Muscle layer of colon (tissue), 2 donors: ENCODE measurements around the gene BGLAP.

Experiments
- H3K27ac ChIP-seq: one replicate; pipeline ENCODE4 v1.7.0; 2013; ENCODE audit warnings: low read depth, mild to moderate bottlenecking, low read length, moderate library complexity
- H3K27me3 ChIP-seq, 2 donors: one replicate each; pipeline ENCODE4 v1.7.0; 2013; ENCODE audit warnings: low read length in 2 of 2, mild to moderate bottlenecking in 2 of 2; ENCODE audit not compliant: insufficient read depth in 2 of 2, control insufficient read depth in 1 of 2
- H3K36me3 ChIP-seq: one replicate; pipeline ENCODE4 v1.7.0; 2013; ENCODE audit warnings: mild to moderate bottlenecking, low read length; ENCODE audit not compliant: insufficient read depth
- H3K4me1 ChIP-seq: one replicate; pipeline ENCODE4 v1.7.0; 2013; ENCODE audit warnings: mild to moderate bottlenecking, low read length; ENCODE audit not compliant: insufficient read depth
- H3K4me3 ChIP-seq, 2 donors: one replicate each; pipeline ENCODE4 v1.7.0; 2013; ENCODE audit warnings: low read length in 2 of 2, low read depth in 1 of 2, mild to moderate bottlenecking in 1 of 2, moderate library complexity in 1 of 2
- H3K9ac ChIP-seq: one replicate; pipeline ENCODE4 v1.7.0; 2013; ENCODE audit warnings: low read length
- H3K9me3 ChIP-seq: one replicate; pipeline ENCODE4 v1.7.0; 2013; ENCODE audit warnings: mild to moderate bottlenecking, low read length
- donor health status: abdominal sarcoma.
- donor health status: Adenocarcinoma of cecum.

BGLAP gene

DNA sequence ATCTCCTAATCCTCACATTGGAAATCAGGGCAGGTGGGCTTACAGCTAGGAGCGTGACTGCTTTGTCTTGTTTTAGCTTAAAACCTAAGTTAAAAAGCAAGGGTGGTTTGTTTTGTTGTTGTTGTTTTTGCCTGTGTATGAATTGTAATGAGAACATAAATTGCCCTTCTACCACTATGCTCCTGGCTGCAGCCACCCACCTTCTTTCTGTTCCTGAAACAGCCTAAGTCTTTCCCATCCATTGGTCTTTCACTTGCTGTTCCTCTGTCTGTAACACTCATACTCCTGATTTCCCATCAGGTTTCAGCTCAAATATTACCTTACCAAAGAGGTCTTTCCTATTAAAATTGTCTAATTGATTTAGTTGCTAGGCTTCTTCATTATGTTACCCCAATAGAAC is 41.5 kb downstream of the BGLAP start:
- H3K27me3 ChIP-seq: no peaks in the 10 kb centered on the region
- peak overlapping the region; percentile 96 for H3K27ac ChIP-seq
- peaks cover 10% of the 10 kb centered on the region for H3K36me3 ChIP-seq
- peaks cover 22% of the 10 kb centered on the region for H3K4me1 ChIP-seq
- H3K9ac ChIP-seq: peak overlapping the region; percentile 69
- H3K4me3 ChIP-seq: peak overlapping the region; percentile 63 to 89
- H3K9me3 ChIP-seq: no peaks in the 10 kb centered on the region

- H3K4me1 ChIP-seq: peaks cover 22% of the 10 kb centered on the region
- peaks cover 7% of the 10 kb centered on the region for H3K36me3 ChIP-seq
These were observed 42.1 kb downstream of the BGLAP start, which contains the start of gene TMEM79 for GRCh38 chr1:156284112-156284511. Gene TMEM79 (plus strand): TSS chr1:156284325. CDS start chr1:156285227, 902 bp downstream.

GRCh38 chr1:156284757-156285156 is 42.8 kb downstream of the BGLAP start:
- peaks cover 7% of the 10 kb centered on the region for H3K36me3 ChIP-seq
- no peak overlapping the region for H3K9ac ChIP-seq
- no peaks in the 10 kb centered on the region for H3K27me3 ChIP-seq
- no peaks in the 10 kb centered on the region for H3K9me3 ChIP-seq
- H3K27ac ChIP-seq: no peak overlapping the region
- no peak overlapping the region for H3K4me3 ChIP-seq
- H3K4me1 ChIP-seq: peaks cover 22% of the 10 kb centered on the region

More at GRCh38 chr1:156284112-156284511, 42.1 kb downstream of the BGLAP start, which contains the start of gene TMEM79:
- H3K4me3 ChIP-seq: peak within 1 kb of the TSS; percentile 63 to 89
- peak within 1 kb of the TSS; percentile 69 for H3K9ac ChIP-seq
- H3K9me3 ChIP-seq: no peaks in the 10 kb centered on the region
- H3K27me3 ChIP-seq: no peaks in the 10 kb centered on the region
- peak within 1 kb of the TSS; percentile 96 for H3K27ac ChIP-seq

DNA sequence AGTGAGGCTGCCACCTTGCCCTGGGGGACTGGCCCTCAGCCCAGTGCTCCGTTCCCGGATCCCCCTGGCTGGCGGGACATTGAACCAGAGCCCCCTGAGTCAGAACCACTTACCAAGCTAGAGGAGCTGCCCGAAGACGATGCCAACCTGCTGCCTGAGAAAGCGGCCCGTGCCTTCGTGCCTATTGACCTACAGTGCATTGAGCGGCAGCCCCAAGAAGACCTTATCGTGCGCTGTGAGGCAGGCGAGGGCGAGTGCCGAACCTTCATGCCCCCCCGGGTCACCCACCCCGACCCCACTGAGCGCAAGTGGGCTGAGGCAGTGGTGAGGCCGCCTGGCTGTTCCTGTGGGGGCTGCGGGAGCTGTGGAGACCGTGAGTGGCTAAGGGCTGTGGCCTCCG is 43.5 kb downstream of the BGLAP start:
- Histone ChIP-seq H3K4me1 (peaks cover 22% of the 10 kb centered on the region), H3K9me3 (no peaks in the 10 kb centered on the region), H3K27me3 (no peaks in the 10 kb centered on the region), H3K27ac (no peak overlapping the region), H3K9ac (no peak overlapping the region), H3K4me3 (no peak overlapping the region), H3K36me3 (peaks cover 7% of the 10 kb centered on the region)

DNA sequence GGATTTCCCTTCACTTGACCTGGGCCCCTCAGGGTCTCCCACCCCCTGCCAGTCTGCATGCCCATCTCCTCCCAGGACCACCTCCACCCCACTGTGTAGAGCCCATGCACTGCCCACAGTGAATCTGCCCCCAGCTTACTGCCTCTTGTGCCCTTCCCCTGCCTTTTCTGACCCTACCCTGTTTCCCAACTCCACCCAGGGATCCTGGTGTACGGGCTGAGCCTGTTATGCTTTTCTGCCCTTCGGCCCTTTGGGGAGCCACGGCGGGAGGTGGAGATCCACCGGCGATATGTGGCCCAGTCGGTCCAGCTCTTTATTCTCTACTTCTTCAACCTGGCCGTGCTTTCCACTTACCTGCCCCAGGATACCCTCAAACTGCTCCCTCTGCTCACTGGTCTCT is 44.1 kb downstream of the BGLAP start:
- Histone ChIP-seq H3K36me3 (peaks cover 7% of the 10 kb centered on the region), H3K27ac (no peak overlapping the region), H3K4me3 (no peak overlapping the region), H3K27me3 (no peaks in the 10 kb centered on the region), H3K4me1 (peaks cover 19% of the 10 kb centered on the region), H3K9me3 (no peaks in the 10 kb centered on the region), H3K9ac (no peak overlapping the region)

GRCh38 chr1:156289857-156290256 is 47.9 kb downstream of the BGLAP start:
- peaks cover 12% of the 10 kb centered on the region for H3K36me3 ChIP-seq
- no peak overlapping the region for H3K9ac ChIP-seq
- peaks cover 18% of the 10 kb centered on the region for H3K4me1 ChIP-seq
- no peak overlapping the region for H3K27ac ChIP-seq
- H3K27me3 ChIP-seq: no peaks in the 10 kb centered on the region
- H3K9me3 ChIP-seq: no peaks in the 10 kb centered on the region
- no peak overlapping the region for H3K4me3 ChIP-seq

GRCh38 chr1:156291226-156292061 is 49.5 kb downstream of the BGLAP start:
- Histone ChIP-seq H3K36me3 (peaks cover 8% of the 10 kb centered on the region), H3K27me3 (no peaks in the 10 kb centered on the region), H3K9ac (peak overlapping the region; percentile 60), H3K4me3 (peak overlapping the region; percentile 39 to 61), H3K27ac (peak overlapping the region; percentile 78), H3K4me1 (peaks cover 22% of the 10 kb centered on the region), H3K9me3 (no peaks in the 10 kb centered on the region)
